GM23338 (cell line): Measurements from ENCODE around the gene IRF2. TPM values are rescaled to one million over a fixed set of nuclear protein-coding genes. Genes with fewer than 3 reads are reported as not detected.

ENCODE experiments used
- ATAC-seq: fragments of 200-7000 bp; cut with Tn5 transposase; 3 replicates; pipeline ENCODE4 v1.9.1; 2020
- DNase-seq: peaks from one replicate; pipeline ENCODE4 v3.0.0-alpha.2; 2015; ENCODE audit warnings: low spot score
- H2AFZ ChIP-seq: fragments of 200-600 bp; sonication (generic); 2 replicates; pipeline ENCODE4 v1.8.0; 2016; ENCODE audit warnings: antibody characterized with exemption, mild to moderate bottlenecking, moderate library complexity
- H3F3A ChIP-seq: fragments of 200-600 bp; sonication (generic); replicated peaks from 2 replicates; pipeline ENCODE4 v1.8.0; 2017; ENCODE audit warnings: antibody characterized with exemption, mixed run types, low read depth
- H3K27ac ChIP-seq: fragments of 200-600 bp; sonication (generic); 2 replicates; pipeline ENCODE4 v1.6.1; 2016; ENCODE audit warnings: low read depth
- H3K27me3 ChIP-seq: fragments of 200-600 bp; sonication (generic); 2 replicates; pipeline ENCODE4 v1.8.0; 2016; ENCODE audit warnings: mild to moderate bottlenecking, mixed run types, moderate library complexity; ENCODE audit not compliant: insufficient read depth
- H3K36me3 ChIP-seq: fragments of 200-600 bp; sonication (generic); 2 replicates; pipeline ENCODE4 v1.8.0; 2016; ENCODE audit warnings: mild to moderate bottlenecking; ENCODE audit not compliant: insufficient read depth
- H3K4me1 ChIP-seq: fragments of 200-600 bp; sonication (generic); 2 replicates; pipeline ENCODE4 v1.8.0; 2016; ENCODE audit warnings: mild to moderate bottlenecking, moderate library complexity; ENCODE audit not compliant: insufficient read depth
- H3K4me2 ChIP-seq: fragments of 200-600 bp; sonication (generic); 2 replicates; pipeline ENCODE4 v1.7.1; 2017; ENCODE audit warnings: mixed run types
- H3K4me3 ChIP-seq: fragments of 200-600 bp; sonication (generic); 2 replicates; pipeline ENCODE4 v1.6.1; 2016; ENCODE audit warnings: mixed run types
- H3K79me2 ChIP-seq: fragments of 200-600 bp; sonication (generic); replicated peaks from 2 replicates; pipeline ENCODE4 v1.8.0; 2017; ENCODE audit warnings: mild to moderate bottlenecking; ENCODE audit not compliant: insufficient read depth
- H3K9me2 ChIP-seq: fragments of 200-600 bp; sonication (generic); 2 replicates; pipeline ENCODE4 v1.8.0; 2017; ENCODE audit not compliant: insufficient read depth
- H4K20me1 ChIP-seq: fragments of 200-600 bp; sonication (generic); replicated peaks from 2 replicates; pipeline ENCODE4 v1.8.0; 2017; ENCODE audit warnings: mild to moderate bottlenecking; ENCODE audit not compliant: insufficient read depth
- H3K27ac Mint-ChIP-seq: 2 replicates; pipeline ENCODE4 v1.8.0; 2020; ENCODE audit warnings: inconsistent platforms, mild to moderate bottlenecking, moderate library complexity, mixed read lengths
- H3K27me3 Mint-ChIP-seq: 3 replicates; pipeline ENCODE4 v1.8.0; 2022; ENCODE audit warnings: low read depth, mild to moderate bottlenecking, moderate library complexity, mixed read lengths, inconsistent platforms; ENCODE audit not compliant: insufficient read depth, poor library complexity
- H3K36me3 Mint-ChIP-seq: 3 replicates; pipeline ENCODE4 v1.8.0; 2021; ENCODE audit warnings: low read depth, mild to moderate bottlenecking, inconsistent platforms, moderate library complexity, mixed read lengths
- H3K4me1 Mint-ChIP-seq: 3 replicates; pipeline ENCODE4 v1.8.0; 2020; ENCODE audit warnings: mild to moderate bottlenecking, inconsistent platforms, mixed read lengths
- H3K4me3 Mint-ChIP-seq: 3 replicates; pipeline ENCODE4 v1.8.0; 2021; ENCODE audit warnings: moderate library complexity, mild to moderate bottlenecking, inconsistent platforms, mixed read lengths
- H3K9me3 Mint-ChIP-seq: 3 replicates; pipeline ENCODE4 v1.8.0; 2020; ENCODE audit warnings: moderate library complexity, mild to moderate bottlenecking, inconsistent platforms, mixed read lengths
- JUNB ChIP-seq: IDR thresholded peaks from one replicate; pipeline ENCODE4 v1.6.1; 2016; ENCODE audit warnings: antibody characterized with exemption; ENCODE audit not compliant: unreplicated experiment
- POLR2AphosphoS5 ChIP-seq: IDR thresholded peaks from 2 replicates; pipeline ENCODE4 v1.6.1; 2016; ENCODE audit warnings: antibody characterized with exemption, low read depth
- STAT1 ChIP-seq: IDR thresholded peaks from one replicate; pipeline ENCODE4 v1.6.1; 2016; ENCODE audit warnings: antibody characterized with exemption; ENCODE audit not compliant: unreplicated experiment
- ZNF114 ChIP-seq: fragments of 250-450 bp; sonication (Bioruptor Pico); IDR thresholded peaks from 2 replicates; pipeline ENCODE4 v1.5.0; 2020; ENCODE audit warnings: mild to moderate bottlenecking, moderate library complexity
- polyA plus RNA-seq: library from polyadenylated mRNA; unstranded; fragments of >200 nt; fragmentation: Nextera tagmentation; extraction: Ambion mirVana; gene quantifications from 2 replicates; pipeline ENCODE4 v1.2.1, GENCODE V29; 2016
- total RNA-seq: library from RNA; depleted of rRNA; stranded (reverse); fragments of >200 nt; shearing (Covaris generic); gene quantifications from 2 replicates; pipeline ENCODE4 v1.2.3, GENCODE V29; 2014
- TF ChIP-seq, protein P1 (sequence below), 2 experiments: fragments of 200-600 bp in 1 of 2; sonication (generic) in 1 of 2; conservative IDR thresholded peaks; 2 replicates each; pipeline versions ENCODE4 v1.5.1 to v1.6.1; 2016 to 2017; ENCODE audit warnings: antibody characterized with exemption in 2 of 2, low read depth in 2 of 2, mild to moderate bottlenecking in 2 of 2, moderate library complexity in 1 of 2
- TF ChIP-seq, protein P2 (sequence below): IDR thresholded peaks from one replicate; pipeline ENCODE4 v1.6.1; 2018; ENCODE audit warnings: antibody characterized with exemption; ENCODE audit not compliant: unreplicated experiment
- TF ChIP-seq, protein P3 (sequence below): fragments of 250-450 bp; sonication (Bioruptor Pico); IDR thresholded peaks from 2 replicates; pipeline ENCODE4 v1.5.0; 2020; ENCODE audit warnings: mild to moderate bottlenecking, moderate library complexity

Gene IRF2
- total and polyA plus RNA-seq, 2 experiments from 2014 or later = 14.7 to 15.0 TPM

DNA sequence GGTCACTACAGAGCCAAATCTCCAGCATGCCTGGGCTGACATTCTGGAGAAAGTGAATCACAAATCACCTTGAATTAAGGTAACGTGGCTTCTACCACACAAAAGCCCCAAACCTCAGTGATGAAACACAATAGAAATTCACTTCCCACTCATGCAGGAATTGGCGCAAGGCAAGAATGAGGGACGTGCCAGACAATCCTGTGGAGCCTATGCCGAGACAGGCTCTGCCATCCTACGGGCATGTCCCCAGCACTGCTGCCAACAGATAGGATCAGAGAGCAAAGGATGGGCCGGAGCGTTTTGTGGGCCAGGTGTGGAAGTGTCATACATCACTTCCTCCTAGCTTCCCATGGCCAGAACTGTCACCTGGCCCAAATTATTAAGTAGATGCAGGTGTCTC lies 118.0 kb downstream of the IRF2 start:
- Histone ChIP-seq H2AFZ (no peak overlapping the region), H3K36me3 (no peaks in the 10 kb centered on the region), H3K4me3 (no peak overlapping the region), H3K9me2 (no peaks in the 10 kb centered on the region), H4K20me1 (no peaks in the 10 kb centered on the region), H3F3A (no peaks in the 10 kb centered on the region), H3K27me3 (no peaks in the 10 kb centered on the region), H3K4me1 (peaks cover 16% of the 10 kb centered on the region), H3K4me2 (no peak overlapping the region), H3K79me2 (no peaks in the 10 kb centered on the region), H3K27ac (no peak overlapping the region)
- H3K27me3 Mint-ChIP-seq = peaks cover under 1% of the 10 kb centered on the region
- no peak overlapping the region for H3K27ac Mint-ChIP-seq
- no peaks in the 10 kb centered on the region for H3K9me3 Mint-ChIP-seq
- TF ChIP-seq, protein P1, sequence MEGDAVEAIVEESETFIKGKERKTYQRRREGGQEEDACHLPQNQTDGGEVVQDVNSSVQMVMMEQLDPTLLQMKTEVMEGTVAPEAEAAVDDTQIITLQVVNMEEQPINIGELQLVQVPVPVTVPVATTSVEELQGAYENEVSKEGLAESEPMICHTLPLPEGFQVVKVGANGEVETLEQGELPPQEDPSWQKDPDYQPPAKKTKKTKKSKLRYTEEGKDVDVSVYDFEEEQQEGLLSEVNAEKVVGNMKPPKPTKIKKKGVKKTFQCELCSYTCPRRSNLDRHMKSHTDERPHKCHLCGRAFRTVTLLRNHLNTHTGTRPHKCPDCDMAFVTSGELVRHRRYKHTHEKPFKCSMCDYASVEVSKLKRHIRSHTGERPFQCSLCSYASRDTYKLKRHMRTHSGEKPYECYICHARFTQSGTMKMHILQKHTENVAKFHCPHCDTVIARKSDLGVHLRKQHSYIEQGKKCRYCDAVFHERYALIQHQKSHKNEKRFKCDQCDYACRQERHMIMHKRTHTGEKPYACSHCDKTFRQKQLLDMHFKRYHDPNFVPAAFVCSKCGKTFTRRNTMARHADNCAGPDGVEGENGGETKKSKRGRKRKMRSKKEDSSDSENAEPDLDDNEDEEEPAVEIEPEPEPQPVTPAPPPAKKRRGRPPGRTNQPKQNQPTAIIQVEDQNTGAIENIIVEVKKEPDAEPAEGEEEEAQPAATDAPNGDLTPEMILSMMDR (conservative IDR thresholded peaks at IDR 0.05; ENCODE audit: low read depth in 2 of 2) = no peak
- TF ChIP-seq, protein P2, sequence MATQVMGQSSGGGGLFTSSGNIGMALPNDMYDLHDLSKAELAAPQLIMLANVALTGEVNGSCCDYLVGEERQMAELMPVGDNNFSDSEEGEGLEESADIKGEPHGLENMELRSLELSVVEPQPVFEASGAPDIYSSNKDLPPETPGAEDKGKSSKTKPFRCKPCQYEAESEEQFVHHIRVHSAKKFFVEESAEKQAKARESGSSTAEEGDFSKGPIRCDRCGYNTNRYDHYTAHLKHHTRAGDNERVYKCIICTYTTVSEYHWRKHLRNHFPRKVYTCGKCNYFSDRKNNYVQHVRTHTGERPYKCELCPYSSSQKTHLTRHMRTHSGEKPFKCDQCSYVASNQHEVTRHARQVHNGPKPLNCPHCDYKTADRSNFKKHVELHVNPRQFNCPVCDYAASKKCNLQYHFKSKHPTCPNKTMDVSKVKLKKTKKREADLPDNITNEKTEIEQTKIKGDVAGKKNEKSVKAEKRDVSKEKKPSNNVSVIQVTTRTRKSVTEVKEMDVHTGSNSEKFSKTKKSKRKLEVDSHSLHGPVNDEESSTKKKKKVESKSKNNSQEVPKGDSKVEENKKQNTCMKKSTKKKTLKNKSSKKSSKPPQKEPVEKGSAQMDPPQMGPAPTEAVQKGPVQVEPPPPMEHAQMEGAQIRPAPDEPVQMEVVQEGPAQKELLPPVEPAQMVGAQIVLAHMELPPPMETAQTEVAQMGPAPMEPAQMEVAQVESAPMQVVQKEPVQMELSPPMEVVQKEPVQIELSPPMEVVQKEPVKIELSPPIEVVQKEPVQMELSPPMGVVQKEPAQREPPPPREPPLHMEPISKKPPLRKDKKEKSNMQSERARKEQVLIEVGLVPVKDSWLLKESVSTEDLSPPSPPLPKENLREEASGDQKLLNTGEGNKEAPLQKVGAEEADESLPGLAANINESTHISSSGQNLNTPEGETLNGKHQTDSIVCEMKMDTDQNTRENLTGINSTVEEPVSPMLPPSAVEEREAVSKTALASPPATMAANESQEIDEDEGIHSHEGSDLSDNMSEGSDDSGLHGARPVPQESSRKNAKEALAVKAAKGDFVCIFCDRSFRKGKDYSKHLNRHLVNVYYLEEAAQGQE = no peak
- TF ChIP-seq ZNF114 (CRISPR knock-in tag) (no peak), POLR2AphosphoS5 (no peak), JUNB (no peak), STAT1 (no peak)
- TF ChIP-seq, protein P3, sequence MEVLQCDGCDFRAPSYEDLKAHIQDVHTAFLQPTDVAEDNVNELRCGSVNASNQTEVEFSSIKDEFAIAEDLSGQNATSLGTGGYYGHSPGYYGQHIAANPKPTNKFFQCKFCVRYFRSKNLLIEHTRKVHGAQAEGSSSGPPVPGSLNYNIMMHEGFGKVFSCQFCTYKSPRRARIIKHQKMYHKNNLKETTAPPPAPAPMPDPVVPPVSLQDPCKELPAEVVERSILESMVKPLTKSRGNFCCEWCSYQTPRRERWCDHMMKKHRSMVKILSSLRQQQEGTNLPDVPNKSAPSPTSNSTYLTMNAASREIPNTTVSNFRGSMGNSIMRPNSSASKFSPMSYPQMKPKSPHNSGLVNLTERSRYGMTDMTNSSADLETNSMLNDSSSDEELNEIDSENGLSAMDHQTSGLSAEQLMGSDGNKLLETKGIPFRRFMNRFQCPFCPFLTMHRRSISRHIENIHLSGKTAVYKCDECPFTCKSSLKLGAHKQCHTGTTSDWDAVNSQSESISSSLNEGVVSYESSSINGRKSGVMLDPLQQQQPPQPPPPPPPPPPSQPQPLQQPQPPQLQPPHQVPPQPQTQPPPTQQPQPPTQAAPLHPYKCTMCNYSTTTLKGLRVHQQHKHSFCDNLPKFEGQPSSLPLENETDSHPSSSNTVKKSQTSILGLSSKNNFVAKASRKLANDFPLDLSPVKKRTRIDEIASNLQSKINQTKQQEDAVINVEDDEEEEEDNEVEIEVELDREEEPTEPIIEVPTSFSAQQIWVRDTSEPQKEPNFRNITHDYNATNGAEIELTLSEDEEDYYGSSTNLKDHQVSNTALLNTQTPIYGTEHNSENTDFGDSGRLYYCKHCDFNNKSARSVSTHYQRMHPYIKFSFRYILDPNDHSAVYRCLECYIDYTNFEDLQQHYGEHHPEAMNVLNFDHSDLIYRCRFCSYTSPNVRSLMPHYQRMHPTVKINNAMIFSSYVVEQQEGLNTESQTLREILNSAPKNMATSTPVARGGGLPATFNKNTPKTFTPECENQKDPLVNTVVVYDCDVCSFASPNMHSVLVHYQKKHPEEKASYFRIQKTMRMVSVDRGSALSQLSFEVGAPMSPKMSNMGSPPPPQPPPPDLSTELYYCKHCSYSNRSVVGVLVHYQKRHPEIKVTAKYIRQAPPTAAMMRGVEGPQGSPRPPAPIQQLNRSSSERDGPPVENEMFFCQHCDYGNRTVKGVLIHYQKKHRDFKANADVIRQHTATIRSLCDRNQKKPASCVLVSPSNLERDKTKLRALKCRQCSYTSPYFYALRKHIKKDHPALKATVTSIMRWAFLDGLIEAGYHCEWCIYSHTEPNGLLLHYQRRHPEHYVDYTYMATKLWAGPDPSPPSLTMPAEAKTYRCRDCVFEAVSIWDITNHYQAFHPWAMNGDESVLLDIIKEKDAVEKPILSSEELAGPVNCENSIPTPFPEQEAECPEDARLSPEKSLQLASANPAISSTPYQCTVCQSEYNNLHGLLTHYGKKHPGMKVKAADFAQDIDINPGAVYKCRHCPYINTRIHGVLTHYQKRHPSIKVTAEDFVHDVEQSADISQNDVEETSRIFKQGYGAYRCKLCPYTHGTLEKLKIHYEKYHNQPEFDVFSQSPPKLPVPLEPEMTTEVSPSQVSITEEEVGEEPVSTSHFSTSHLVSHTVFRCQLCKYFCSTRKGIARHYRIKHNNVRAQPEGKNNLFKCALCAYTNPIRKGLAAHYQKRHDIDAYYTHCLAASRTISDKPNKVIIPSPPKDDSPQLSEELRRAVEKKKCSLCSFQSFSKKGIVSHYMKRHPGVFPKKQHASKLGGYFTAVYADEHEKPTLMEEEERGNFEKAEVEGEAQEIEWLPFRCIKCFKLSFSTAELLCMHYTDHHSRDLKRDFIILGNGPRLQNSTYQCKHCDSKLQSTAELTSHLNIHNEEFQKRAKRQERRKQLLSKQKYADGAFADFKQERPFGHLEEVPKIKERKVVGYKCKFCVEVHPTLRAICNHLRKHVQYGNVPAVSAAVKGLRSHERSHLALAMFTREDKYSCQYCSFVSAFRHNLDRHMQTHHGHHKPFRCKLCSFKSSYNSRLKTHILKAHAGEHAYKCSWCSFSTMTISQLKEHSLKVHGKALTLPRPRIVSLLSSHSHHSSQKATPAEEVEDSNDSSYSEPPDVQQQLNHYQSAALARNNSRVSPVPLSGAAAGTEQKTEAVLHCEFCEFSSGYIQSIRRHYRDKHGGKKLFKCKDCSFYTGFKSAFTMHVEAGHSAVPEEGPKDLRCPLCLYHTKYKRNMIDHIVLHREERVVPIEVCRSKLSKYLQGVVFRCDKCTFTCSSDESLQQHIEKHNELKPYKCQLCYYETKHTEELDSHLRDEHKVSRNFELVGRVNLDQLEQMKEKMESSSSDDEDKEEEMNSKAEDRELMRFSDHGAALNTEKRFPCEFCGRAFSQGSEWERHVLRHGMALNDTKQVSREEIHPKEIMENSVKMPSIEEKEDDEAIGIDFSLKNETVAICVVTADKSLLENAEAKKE (CRISPR knock-in tag) = no peak
- H3K4me3 Mint-ChIP-seq = no peak overlapping the region
- ATAC-seq (no peak), DNase-seq (no peak)
- H3K36me3 Mint-ChIP-seq = peaks cover 2% of the 10 kb centered on the region; the same call in 1 of the 3 replicates
- H3K4me1 Mint-ChIP-seq = peaks cover 22% of the 10 kb centered on the region; the same call in 2 of the 3 replicates
